Activated naive CD8-positive, alpha-beta T cell treated with anti-CD3 and anti-CD28 coated beads, Interleukin-2, amount 50 U/mL, for 24 hours (primary cell): Measurements from ENCODE around the gene ZMPSTE24.

Experiments used
- ATAC-seq: fragments of 150-1000 bp; cut with Tn5 transposase; one replicate; pipeline ENCODE4 v1.10.0; 2021
- DNase-seq: peaks from one replicate; pipeline ENCODE4 v3.0.0; 2021
- H3K27ac Mint-ChIP-seq: one replicate; pipeline ENCODE4 v1.8.0; 2021; ENCODE audit warnings: mild to moderate bottlenecking, mixed read lengths
- H3K27me3 Mint-ChIP-seq: one replicate; pipeline ENCODE4 v1.8.0; 2021; ENCODE audit warnings: mixed read lengths
- H3K36me3 Mint-ChIP-seq: one replicate; pipeline ENCODE4 v1.8.0; 2021; ENCODE audit warnings: low read depth, mixed read lengths
- H3K4me1 Mint-ChIP-seq: one replicate; pipeline ENCODE4 v1.8.0; 2021; ENCODE audit warnings: mixed read lengths
- H3K4me3 Mint-ChIP-seq: one replicate; pipeline ENCODE4 v1.8.0; 2021; ENCODE audit warnings: mild to moderate bottlenecking, moderate library complexity, mixed read lengths
- H3K9me3 Mint-ChIP-seq: one replicate; pipeline ENCODE4 v1.8.0; 2021; ENCODE audit warnings: mixed read lengths

ZMPSTE24 gene

DNA sequence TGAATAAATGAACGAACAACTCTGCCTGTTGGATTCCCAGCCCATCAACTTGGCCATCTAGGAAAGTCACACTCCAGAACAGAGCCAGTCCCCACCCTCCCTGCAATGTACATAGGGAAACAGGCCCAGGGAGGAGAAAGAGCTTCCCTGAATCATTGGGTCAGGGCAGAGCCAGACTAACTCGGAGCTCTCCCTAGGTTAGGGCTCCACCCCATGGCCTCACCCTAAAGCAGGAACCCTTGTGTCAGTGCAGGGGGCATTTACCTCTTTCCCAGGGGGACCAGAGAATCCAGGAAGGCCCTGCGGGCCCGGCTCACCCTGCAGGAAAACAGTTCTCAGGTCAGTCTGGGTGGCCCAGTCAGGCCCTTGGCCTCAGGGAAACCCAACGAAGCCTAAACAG, 47.4 kb downstream of the ZMPSTE24 start:
- Mint-ChIP-seq H3K4me3 (no peak overlapping the region), H3K4me1 (no peaks in the 10 kb centered on the region), H3K9me3 (no peaks in the 10 kb centered on the region), H3K27me3 (no peaks in the 10 kb centered on the region), H3K27ac (no peak overlapping the region), H3K36me3 (no peaks in the 10 kb centered on the region)
- no peak for DNase-seq
- ATAC-seq = peak; percentile 55

DNA sequence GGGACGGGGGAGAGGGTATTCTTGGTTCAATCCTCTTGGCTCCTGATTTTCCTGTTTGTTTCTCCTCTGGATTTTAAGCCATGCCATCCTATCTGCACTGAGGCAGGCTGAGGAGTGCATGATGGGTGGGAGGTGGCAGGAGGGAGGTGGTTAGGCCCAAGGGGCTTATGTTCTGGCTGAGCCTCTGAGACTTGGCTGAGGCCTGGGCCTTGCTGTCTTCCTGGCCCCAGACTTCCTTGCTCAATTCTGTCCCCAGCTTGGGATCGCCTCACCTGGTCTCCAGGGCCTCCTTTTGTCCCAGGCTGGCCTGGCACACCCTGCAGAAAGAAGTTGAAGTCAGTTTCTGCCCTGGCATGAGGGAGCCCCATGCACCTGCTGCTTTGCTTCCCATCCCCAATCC, 47.8 kb downstream of the ZMPSTE24 start:
- no peaks in the 10 kb centered on the region for H3K9me3 Mint-ChIP-seq

DNA sequence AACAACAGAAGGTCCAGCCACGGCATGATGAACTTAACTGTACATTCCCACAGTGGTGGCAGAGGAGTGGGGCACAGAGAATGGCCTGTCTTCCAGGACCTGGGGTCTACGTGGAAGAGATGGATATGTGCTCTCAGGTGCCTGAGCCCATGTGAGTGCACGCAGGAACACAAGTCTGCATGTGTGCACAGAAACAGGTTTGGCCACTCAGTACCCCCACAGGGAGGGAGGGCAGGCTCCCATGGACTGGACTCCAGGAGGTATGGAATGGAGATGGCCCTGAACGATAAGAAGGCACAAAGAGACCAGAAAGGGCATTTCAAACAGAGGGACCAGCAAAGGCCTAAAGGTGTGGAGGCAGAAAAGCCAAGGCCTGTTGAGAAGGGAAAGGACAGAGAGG, 48.3 kb downstream of the ZMPSTE24 start:
- no peaks in the 10 kb centered on the region for H3K9me3 Mint-ChIP-seq
- no peaks in the 10 kb centered on the region for H3K36me3 Mint-ChIP-seq
- H3K27ac Mint-ChIP-seq = no peak overlapping the region
- ATAC-seq (no peak), DNase-seq (no peak)
- H3K4me3 Mint-ChIP-seq = no peak overlapping the region
- H3K4me1 Mint-ChIP-seq = no peaks in the 10 kb centered on the region
- no peaks in the 10 kb centered on the region for H3K27me3 Mint-ChIP-seq

More for the DNA sequence above, 47.8 kb downstream of the ZMPSTE24 start:
- Mint-ChIP-seq H3K4me1 (no peaks in the 10 kb centered on the region), H3K27me3 (no peaks in the 10 kb centered on the region), H3K4me3 (no peak overlapping the region), H3K27ac (no peak overlapping the region), H3K36me3 (no peaks in the 10 kb centered on the region)
- no peak for DNase-seq
- no peak for ATAC-seq

DNA sequence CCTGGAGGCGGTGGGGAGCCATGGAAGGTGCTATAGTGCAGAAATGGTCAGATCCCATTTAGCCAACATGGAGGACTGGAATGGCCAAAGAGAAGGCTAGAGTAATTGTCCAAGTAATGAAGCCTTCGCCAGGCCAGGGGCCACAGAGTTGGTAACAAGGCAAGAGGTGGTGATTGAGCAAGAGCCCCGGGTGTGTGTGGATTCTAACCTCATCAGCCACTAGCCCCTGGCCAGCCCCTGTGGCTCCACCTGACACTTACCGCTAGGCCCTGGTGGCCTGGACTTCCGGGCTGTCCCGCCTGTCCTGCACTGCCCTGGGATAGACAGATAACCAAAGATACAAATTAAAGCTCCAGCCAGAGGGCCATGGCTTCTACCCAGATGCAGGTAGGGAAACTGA, 49.1 kb downstream of the ZMPSTE24 start:
- Mint-ChIP-seq H3K9me3 (no peaks in the 10 kb centered on the region), H3K27me3 (no peaks in the 10 kb centered on the region), H3K36me3 (no peaks in the 10 kb centered on the region), H3K4me3 (no peak overlapping the region), H3K27ac (no peak overlapping the region), H3K4me1 (no peaks in the 10 kb centered on the region)
- DNase-seq = no peak
- ATAC-seq = no peak

DNA sequence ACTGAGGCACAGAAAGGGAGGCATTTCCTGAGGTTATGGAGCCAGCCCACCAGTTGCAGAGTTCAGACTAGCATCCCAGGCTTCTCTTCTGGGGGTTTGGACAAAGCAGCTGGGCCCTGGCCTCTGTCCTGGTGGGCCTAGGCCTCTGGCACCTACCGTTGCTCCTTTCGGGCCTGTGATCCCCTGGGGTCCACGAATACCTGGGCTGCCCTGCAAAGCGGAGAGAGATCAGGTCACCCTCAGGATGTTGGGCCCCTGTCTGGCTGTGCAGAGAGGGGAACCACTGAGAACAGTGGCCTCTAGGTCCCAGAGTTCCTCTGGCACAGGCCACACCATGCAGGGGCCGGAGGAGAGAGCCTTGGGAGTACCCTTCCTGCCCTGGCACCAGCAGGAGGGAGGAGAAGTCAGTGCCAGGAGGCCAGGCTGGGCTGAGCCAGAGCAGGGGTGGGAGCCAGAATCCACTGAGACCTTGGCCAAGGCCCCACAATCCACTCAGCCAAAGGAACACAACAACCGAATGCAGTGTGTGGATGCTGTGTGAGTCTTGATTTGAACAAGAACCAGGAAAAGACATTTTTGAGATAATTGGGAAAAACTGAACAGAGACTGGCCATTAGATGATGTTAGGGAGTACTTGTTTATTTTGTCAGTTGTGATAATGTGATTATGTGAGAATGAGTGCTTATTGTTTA, 50.1 kb downstream of the ZMPSTE24 start:
- DNase-seq (no peak), ATAC-seq (no peak)
- Mint-ChIP-seq H3K4me3 (no peak overlapping the region), H3K36me3 (no peaks in the 10 kb centered on the region), H3K27ac (no peak overlapping the region), H3K9me3 (no peaks in the 10 kb centered on the region), H3K27me3 (no peaks in the 10 kb centered on the region), H3K4me1 (peaks cover 5% of the 10 kb centered on the region)

DNA sequence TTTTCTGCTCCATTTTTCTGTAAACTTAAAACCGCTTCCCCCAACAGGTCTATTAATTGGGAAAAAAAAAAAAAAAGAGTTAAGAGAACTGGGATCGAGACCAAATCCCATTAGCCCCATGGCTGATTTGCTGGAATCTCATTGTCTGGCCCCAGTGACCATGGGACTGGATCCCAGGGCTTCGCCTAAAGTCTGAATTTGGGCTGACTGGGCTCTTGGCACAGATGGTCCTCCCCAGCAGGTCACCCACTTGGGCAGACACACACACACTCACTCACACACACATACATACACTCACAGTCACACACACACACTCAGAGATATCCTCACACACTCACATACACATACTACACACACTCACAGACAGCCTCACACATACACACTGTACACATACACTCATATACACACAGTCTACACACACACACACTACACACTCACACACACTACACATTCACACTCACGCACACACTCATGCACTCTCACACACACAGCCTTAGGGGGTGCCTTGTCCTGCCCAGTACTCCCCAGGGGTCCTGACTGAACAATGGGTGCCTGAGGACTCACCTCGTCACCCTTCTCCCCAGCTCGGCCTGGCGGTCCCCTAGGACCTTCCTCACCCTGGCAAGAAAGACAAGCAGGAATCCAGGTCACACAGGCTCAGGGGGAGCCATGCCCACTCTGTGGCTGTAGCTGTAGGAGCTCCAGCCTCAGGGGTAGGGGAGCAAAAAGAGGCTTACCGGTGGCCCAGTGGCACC, 51.5 kb downstream of the ZMPSTE24 start:
- H3K36me3 Mint-ChIP-seq = no peaks in the 10 kb centered on the region
- ATAC-seq (no peak), DNase-seq (no peak)
- H3K27me3 Mint-ChIP-seq = no peaks in the 10 kb centered on the region
- no peak overlapping the region for H3K27ac Mint-ChIP-seq
- peaks cover 14% of the 10 kb centered on the region for H3K4me1 Mint-ChIP-seq
- H3K9me3 Mint-ChIP-seq = no peaks in the 10 kb centered on the region
- H3K4me3 Mint-ChIP-seq = no peak overlapping the region

DNA sequence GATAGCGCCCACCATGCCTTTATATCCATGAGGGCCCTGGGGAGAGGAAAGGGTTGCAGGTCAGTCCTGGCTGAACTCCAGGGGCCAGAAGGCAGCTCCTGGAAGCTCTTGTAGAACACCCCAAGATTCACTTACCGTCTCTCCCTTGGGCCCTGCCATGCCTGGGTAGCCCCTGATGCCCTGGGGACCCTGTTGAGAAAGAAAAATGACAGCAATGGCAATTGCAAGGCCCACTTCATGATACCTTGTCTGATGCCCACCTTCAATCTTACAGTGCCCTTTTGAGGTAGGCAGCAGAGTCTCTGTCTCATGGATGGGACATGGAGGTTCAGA, 52.1 kb downstream of the ZMPSTE24 start:
- Mint-ChIP-seq H3K4me1 (peaks cover 16% of the 10 kb centered on the region), H3K27ac (no peak overlapping the region), H3K36me3 (no peaks in the 10 kb centered on the region), H3K9me3 (no peaks in the 10 kb centered on the region), H3K4me3 (no peak overlapping the region), H3K27me3 (no peaks in the 10 kb centered on the region)
- ATAC-seq = no peak
- DNase-seq = no peak

DNA sequence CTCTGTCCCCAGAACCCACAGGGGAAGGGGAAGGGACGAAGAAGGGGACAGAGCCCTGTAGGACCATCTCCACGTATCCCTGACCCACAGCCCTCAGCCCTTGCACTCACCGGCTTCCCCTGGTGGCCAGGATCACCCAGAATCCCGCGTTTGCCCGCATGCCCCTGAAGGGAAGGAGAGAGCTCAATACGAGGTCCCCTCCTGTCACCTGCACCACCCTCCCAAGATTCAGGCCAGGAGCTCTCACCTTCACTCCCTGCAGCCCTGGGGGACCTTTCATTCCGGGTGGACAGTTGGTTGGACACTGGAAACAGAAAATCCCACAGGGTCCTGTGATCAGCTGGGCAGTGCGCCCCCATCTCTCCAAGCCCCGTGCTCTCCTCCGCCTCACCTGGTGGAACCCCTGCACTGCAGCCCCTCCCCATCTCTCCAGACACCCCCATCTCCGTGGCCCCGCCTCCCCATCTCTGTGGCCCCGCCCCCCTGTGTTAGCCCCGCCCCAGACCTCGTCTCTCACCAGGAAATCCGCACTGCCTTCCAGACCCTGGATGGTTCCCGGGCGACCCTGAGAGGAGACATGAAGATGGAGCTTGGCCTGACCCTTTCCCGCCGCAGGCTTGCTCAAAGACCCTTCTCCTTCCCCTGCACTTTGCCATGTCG, 53.1 kb downstream of the ZMPSTE24 start:
- ATAC-seq = no peak
- peaks cover 20% of the 10 kb centered on the region for H3K4me1 Mint-ChIP-seq
- no peak for DNase-seq
- H3K27ac Mint-ChIP-seq = no peak overlapping the region
- peaks cover 2% of the 10 kb centered on the region for H3K27me3 Mint-ChIP-seq
- no peaks in the 10 kb centered on the region for H3K36me3 Mint-ChIP-seq
- no peaks in the 10 kb centered on the region for H3K9me3 Mint-ChIP-seq
- H3K4me3 Mint-ChIP-seq = no peak overlapping the region

DNA sequence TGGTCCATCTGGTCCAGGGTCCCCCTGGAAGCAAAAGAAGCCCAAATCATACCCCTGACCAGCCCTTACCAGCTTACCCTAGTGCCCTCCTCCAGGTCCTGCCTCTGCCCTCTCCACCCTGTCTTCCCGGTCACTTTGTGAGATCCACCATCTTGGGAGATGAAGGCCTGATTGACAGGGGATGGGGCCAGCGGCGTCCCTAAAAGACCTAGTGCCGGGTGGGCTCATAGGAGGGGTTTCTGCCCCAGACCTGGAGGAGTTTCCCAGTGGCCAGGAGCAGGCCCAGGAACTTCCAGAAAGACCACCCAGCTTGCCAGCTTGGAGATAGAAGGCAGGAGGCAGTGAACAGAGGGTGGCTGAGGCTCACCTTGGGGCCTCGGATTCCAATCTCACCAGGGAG, 53.7 kb downstream of the ZMPSTE24 start:
- Mint-ChIP-seq H3K9me3 (no peaks in the 10 kb centered on the region), H3K27me3 (peaks cover 2% of the 10 kb centered on the region), H3K27ac (no peak overlapping the region), H3K4me1 (peaks cover 22% of the 10 kb centered on the region), H3K36me3 (no peaks in the 10 kb centered on the region), H3K4me3 (no peak overlapping the region)
- DNase-seq (no peak), ATAC-seq (no peak)

DNA sequence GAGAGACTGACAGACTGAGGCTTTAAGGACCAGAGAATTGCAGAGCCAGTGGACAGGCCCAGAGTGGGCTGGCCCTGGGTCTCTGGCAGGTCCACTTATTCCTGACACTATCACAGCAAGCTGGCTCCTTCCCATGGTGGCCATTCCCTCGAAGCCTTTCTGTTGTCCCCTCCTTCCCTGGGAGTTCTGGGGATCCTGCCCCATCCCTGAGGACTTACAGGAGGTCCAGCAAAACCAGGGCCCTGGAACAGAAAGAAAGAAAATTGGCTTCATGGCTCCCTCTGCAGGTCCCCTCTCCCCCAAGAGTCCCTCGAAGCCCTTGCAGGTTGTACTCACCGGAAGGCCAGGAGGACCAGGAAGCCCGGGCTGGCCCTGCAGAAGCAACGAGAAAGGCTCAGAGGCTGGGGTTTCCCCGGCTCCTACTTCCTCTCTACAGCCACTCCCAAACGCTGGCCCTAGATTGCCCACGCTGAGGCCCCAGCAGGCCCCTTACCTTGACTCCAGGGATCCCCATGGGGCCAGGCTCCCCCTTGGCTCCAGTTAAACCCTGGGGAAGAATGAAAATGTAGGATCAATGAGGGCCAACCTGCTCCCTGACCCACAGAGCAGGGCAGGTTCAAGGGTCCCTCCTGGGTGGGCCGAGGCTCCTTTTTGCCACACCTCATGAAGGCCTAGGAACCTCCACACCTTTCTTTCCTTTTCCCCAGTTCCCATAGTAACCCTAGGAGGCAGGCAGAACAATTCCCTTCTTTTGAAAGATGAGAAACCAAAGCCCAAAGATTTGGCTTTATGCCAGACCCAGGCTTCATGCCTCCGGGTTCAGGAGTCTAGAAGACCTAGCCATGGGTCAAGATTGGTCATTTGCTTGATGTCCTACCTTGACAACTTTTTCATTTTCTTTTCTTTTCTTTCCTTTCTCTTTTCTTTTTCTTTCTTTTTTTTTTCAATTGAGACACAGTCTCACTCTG, 54.5 kb downstream of the ZMPSTE24 start:
- H3K36me3 Mint-ChIP-seq = no peaks in the 10 kb centered on the region

DNA sequence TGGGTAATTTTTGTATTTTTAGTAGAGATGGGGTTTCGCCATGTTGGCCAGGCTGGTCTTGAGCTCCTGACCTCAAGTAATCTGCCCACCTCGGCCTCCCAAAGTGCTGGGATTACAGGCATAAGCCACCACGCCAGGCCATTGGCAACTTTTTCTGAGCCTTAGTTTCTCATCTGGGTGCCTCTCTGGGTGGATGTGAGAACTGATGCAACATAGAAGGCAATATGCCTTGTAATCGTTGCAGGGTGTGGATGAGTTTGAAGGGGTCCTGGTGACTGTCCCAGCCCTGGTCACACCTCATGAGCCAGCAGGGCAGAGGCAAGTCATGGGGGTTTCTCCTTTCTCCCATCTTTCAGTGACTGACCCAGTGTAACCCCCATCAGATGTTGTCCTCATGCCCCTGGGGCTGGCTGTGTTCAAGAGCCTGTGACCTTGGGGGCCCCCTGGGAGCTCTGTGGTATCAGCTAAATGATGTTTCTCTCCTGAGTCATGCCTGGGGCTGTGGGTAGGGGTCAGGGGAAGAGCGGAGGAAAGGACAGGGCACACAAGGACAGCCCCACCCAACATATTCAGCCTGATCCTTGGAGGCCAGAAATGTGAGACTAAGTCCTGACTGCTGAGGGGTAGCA, 55.4 kb downstream of the ZMPSTE24 start:
- DNase-seq (peak; percentile 25), ATAC-seq (peak; percentile 21)
- no peak overlapping the region for H3K27ac Mint-ChIP-seq
- no peaks in the 10 kb centered on the region for H3K36me3 Mint-ChIP-seq
- no peaks in the 10 kb centered on the region for H3K9me3 Mint-ChIP-seq
- peaks cover 9% of the 10 kb centered on the region for H3K27me3 Mint-ChIP-seq
- H3K4me3 Mint-ChIP-seq = no peak overlapping the region
- peaks cover 29% of the 10 kb centered on the region for H3K4me1 Mint-ChIP-seq

More for the DNA sequence above, 54.5 kb downstream of the ZMPSTE24 start:
- H3K4me1 Mint-ChIP-seq = peaks cover 23% of the 10 kb centered on the region
- no peaks in the 10 kb centered on the region for H3K9me3 Mint-ChIP-seq
- H3K27me3 Mint-ChIP-seq = peaks cover 4% of the 10 kb centered on the region
- H3K4me3 Mint-ChIP-seq = no peak overlapping the region
- DNase-seq (peak; percentile 36), ATAC-seq (no peak)
- no peak overlapping the region for H3K27ac Mint-ChIP-seq

DNA sequence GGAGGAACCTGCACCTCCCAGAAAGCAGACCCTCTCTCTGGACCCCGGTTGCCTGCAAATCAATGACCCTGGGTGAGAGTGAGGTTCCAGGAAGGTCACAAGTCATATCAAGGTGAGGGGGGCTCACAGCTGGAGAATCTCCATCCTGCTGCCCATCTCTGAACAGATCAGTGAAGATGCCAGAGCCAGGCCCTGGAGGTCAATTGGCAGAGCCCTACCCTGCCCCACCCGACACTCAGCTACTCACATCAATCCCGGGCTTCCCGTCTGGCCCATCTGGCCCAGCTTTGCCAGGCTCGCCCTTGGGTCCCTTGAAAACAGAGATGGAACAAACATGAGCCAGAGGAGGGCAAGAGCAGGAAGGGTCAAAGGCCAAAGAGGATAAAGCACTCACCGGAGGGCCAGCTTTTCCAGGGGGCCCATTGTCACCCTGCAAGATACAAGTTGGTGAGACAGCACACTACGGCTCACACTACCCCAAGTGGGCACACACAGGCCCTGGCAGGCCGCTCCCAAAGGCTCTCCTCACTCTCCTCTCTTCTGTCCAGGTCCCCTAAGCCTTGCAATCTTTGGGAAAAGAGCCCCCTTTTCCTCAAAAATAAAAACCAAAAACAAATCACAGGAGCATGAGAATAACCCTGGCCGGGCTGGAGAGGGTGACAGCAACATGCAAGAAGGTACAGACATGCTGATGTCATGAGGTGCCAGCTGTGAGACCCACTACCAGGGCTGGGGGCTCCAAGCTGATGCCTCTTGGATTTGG, 56.1 kb downstream of the ZMPSTE24 start:
- no peak for DNase-seq
- no peaks in the 10 kb centered on the region for H3K36me3 Mint-ChIP-seq
- peaks cover 36% of the 10 kb centered on the region for H3K4me1 Mint-ChIP-seq
- H3K9me3 Mint-ChIP-seq = no peaks in the 10 kb centered on the region
- no peak overlapping the region for H3K27ac Mint-ChIP-seq
- ATAC-seq = no peak
- H3K27me3 Mint-ChIP-seq = peaks cover 13% of the 10 kb centered on the region
- no peak overlapping the region for H3K4me3 Mint-ChIP-seq

DNA sequence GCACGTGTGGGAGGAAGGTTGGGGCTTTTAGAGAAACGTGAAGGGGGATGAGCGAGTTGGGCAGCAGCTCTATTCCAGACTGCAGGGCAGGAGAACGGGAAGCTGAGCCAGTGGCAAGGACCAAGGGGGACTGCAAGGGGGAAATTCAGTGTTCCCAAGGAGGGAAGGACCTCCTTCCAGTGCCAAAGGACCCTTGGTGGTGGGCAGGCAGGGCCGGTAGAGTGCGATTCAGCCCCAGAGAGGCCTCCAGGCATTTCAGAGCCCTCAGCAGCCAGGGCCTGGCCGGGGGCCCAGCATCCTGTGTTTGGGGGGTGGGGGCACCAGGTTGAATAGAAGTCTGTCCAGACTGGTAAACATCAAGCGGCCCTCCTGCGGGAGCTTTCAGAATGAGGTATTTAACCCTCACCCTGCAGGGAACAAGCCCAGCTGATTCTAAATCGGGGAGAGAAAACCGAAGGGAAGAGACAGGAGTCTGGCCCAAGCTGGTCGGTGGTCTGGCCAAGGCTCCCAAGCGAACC, 56.7 kb downstream of the ZMPSTE24 start:
- DNase-seq = no peak
- Mint-ChIP-seq H3K36me3 (no peaks in the 10 kb centered on the region), H3K4me3 (peak overlapping the region; percentile 81), H3K27me3 (peaks cover 13% of the 10 kb centered on the region), H3K9me3 (no peaks in the 10 kb centered on the region), H3K4me1 (peaks cover 36% of the 10 kb centered on the region), H3K27ac (no peak overlapping the region)
- ATAC-seq = no peak
